SK-N-MC (cell line): ENCODE measurements around the gene SCGB1A1.

ENCODE experiments used
- EZH2 ChIP-seq: fragments of 200-600 bp; sonication (generic); IDR thresholded peaks from one replicate; pipeline ENCODE4 v1.6.1; 2017; ENCODE audit warnings: antibody characterized with exemption
- FOXP2 ChIP-seq: optimal IDR thresholded peaks from 2 replicates; pipeline ENCODE3; 2011; ENCODE audit warnings: mild to moderate bottlenecking, moderate library complexity; ENCODE audit not compliant: insufficient read depth; ENCODE audit errors: extremely low read length, control extremely low read depth
- POLR2AphosphoS5 ChIP-seq: IDR thresholded peaks from 2 replicates; pipeline ENCODE4 v1.6.1; 2012; ENCODE audit warnings: mild to moderate bottlenecking, low read depth, low read length, borderline replicate concordance

DNA sequence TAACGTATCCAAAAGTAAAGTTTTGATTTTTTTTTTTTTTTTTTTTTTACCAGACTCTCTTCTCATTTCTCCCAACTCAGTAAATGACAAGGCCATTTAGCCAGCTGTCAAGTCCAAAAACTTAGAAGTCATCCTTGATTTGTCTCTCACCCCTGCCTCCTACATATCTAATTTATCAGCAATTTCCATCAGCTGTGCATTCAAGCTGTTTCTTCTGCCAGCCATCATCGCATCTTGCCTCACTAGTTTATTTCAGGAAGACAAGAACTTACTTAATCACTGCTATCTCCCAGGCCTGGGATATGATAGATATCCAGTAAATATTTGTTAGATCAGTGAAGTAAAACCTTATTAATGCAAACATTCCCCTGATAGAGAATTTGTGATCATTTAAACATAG is 47.6 kb downstream of the SCGB1A1 start:
- TF ChIP-seq EZH2: no peak
- TF ChIP-seq POLR2AphosphoS5: no peak
- no peak for TF ChIP-seq FOXP2
